Measurements from ENCODE around the gene ZMAT5. TPM values are rescaled to one million over a fixed set of nuclear protein-coding genes. Genes with fewer than 3 reads are reported as not detected.

The ZMAT5 gene
- total and polyA plus RNA-seq, 3 experiments from 2014 or later: 24.7 to 46.9 (median 25.2) TPM

- DNase-seq: no peak
- POLR2A ChIA-PET: no interaction called here
- H3K9me3 ChIP-seq (ENCODE audit: low read length): no peaks in the 10 kb centered on the region
- H3K36me3 ChIP-seq (ENCODE audit: insufficient read depth, low read length): no peaks in the 10 kb centered on the region
- Mint-ChIP-seq H3K36me3 (peaks cover 8 to 60% (median 17%) of the 10 kb centered on the region in 3 donors), H3K9me3 (no peaks in the 10 kb centered on the region), H3K27me3 (no peaks in the 10 kb centered on the region), H3K4me3 (no peak overlapping the region), H3K4me1 (peaks cover 0 to 2% (median 0%) of the 10 kb centered on the region in 3 donors), H3K27ac (peak overlapping the region in 1 of 8 donors; percentile 3)
- H3K4me1 ChIP-seq (ENCODE audit: insufficient read depth, low read length): peaks cover 12% of the 10 kb centered on the region
- no peak overlapping the region for H3K27ac ChIP-seq (ENCODE audit: low read depth, low read length)
- no peak overlapping the region for H3K4me3 ChIP-seq (ENCODE audit: low read length)
- no peaks in the 10 kb centered on the region for H3K27me3 ChIP-seq (ENCODE audit: insufficient read depth, low read length, poor library complexity, severe bottlenecking)
- CTCF ChIA-PET: no interaction called here
Measured at GRCh38 chr22:29695129-29695926, 71.5 kb downstream of the ZMAT5 start.

- peaks cover 0 to 5% (median 2%) of the 10 kb centered on the region in 3 donors for H3K4me1 Mint-ChIP-seq
- H3K27me3 Mint-ChIP-seq: no peaks in the 10 kb centered on the region
- Histone ChIP-seq H3K4me1 (ENCODE audit: insufficient read depth, low read length) (peaks cover 11% of the 10 kb centered on the region), H3K27ac (ENCODE audit: low read depth, low read length) (no peak overlapping the region), H3K4me3 (ENCODE audit: low read length) (no peak overlapping the region), H3K9me3 (ENCODE audit: low read length) (no peaks in the 10 kb centered on the region), H3K27me3 (ENCODE audit: insufficient read depth, low read length, poor library complexity, severe bottlenecking) (no peaks in the 10 kb centered on the region), H3K36me3 (ENCODE audit: insufficient read depth, low read length) (no peaks in the 10 kb centered on the region)
- ChIA-PET POLR2A (no interaction called here), CTCF (no interaction called here)
- no peaks in the 10 kb centered on the region for H3K9me3 Mint-ChIP-seq
- no peak overlapping the region for H3K4me3 Mint-ChIP-seq
- no peak overlapping the region for H3K27ac Mint-ChIP-seq
- no peak for DNase-seq
- H3K36me3 Mint-ChIP-seq: peaks cover 8 to 70% (median 20%) of the 10 kb centered on the region in 3 donors
Measured at GRCh38 chr22:29693671-29694070, 73.1 kb downstream of the ZMAT5 start.

- CTCF ChIA-PET: no interaction called here
- Histone ChIP-seq H3K4me3 (ENCODE audit: low read length) (no peak overlapping the region), H3K36me3 (ENCODE audit: insufficient read depth, low read length) (no peaks in the 10 kb centered on the region), H3K27ac (ENCODE audit: low read depth, low read length) (no peak overlapping the region), H3K4me1 (ENCODE audit: insufficient read depth, low read length) (peaks cover 11% of the 10 kb centered on the region), H3K27me3 (ENCODE audit: insufficient read depth, low read length, poor library complexity, severe bottlenecking) (no peaks in the 10 kb centered on the region), H3K9me3 (ENCODE audit: low read length) (no peaks in the 10 kb centered on the region)
- no peaks in the 10 kb centered on the region for H3K27me3 Mint-ChIP-seq
- peak overlapping the region in 1 of 8 donors; percentile 40 for H3K27ac Mint-ChIP-seq
- H3K36me3 Mint-ChIP-seq: peaks cover 8 to 72% (median 19%) of the 10 kb centered on the region in 3 donors
- no peaks in the 10 kb centered on the region for H3K9me3 Mint-ChIP-seq
- DNase-seq: no peak
- H3K4me1 Mint-ChIP-seq: peaks cover 0 to 5% (median 2%) of the 10 kb centered on the region in 3 donors
- POLR2A ChIA-PET: no interaction called here
- no peak overlapping the region for H3K4me3 Mint-ChIP-seq
Measured at GRCh38 chr22:29693161-29693560, 73.6 kb downstream of the ZMAT5 start.

GRCh38 chr22:29692327-29692640 is 74.5 kb downstream of the ZMAT5 start:
- no peaks in the 10 kb centered on the region for H3K9me3 ChIP-seq (ENCODE audit: low read length)
- no peaks in the 10 kb centered on the region for H3K36me3 ChIP-seq (ENCODE audit: insufficient read depth, low read length)
- no peaks in the 10 kb centered on the region for H3K9me3 Mint-ChIP-seq
- POLR2A ChIA-PET: no interaction called here
- no peak overlapping the region for H3K4me3 Mint-ChIP-seq
- H3K27me3 Mint-ChIP-seq: no peaks in the 10 kb centered on the region
- H3K27me3 ChIP-seq (ENCODE audit: insufficient read depth, low read length, poor library complexity, severe bottlenecking): no peaks in the 10 kb centered on the region
- peaks cover 8 to 74% (median 20%) of the 10 kb centered on the region in 3 donors for H3K36me3 Mint-ChIP-seq
- H3K27ac Mint-ChIP-seq: no peak overlapping the region
- DNase-seq: no peak
- no peak overlapping the region for H3K27ac ChIP-seq (ENCODE audit: low read depth, low read length)
- no peak overlapping the region for H3K4me3 ChIP-seq (ENCODE audit: low read length)
- CTCF ChIA-PET: no interaction called here
- H3K4me1 Mint-ChIP-seq: peaks cover 0 to 5% (median 2%) of the 10 kb centered on the region in 3 donors
- peaks cover 11% of the 10 kb centered on the region for H3K4me1 ChIP-seq (ENCODE audit: insufficient read depth, low read length)

- Histone ChIP-seq H3K4me1 (ENCODE audit: insufficient read depth, low read length) (peaks cover 11% of the 10 kb centered on the region), H3K4me3 (ENCODE audit: low read length) (no peak overlapping the region), H3K9me3 (ENCODE audit: low read length) (no peaks in the 10 kb centered on the region), H3K27me3 (ENCODE audit: insufficient read depth, low read length, poor library complexity, severe bottlenecking) (no peaks in the 10 kb centered on the region), H3K27ac (ENCODE audit: low read depth, low read length) (no peak overlapping the region), H3K36me3 (ENCODE audit: insufficient read depth, low read length) (no peaks in the 10 kb centered on the region)
- Mint-ChIP-seq H3K9me3 (no peaks in the 10 kb centered on the region), H3K36me3 (peaks cover 8 to 75% (median 21%) of the 10 kb centered on the region in 3 donors), H3K4me1 (peaks cover 0 to 5% (median 2%) of the 10 kb centered on the region in 3 donors), H3K27ac (no peak overlapping the region), H3K4me3 (no peak overlapping the region), H3K27me3 (no peaks in the 10 kb centered on the region)
- POLR2A ChIA-PET: no interaction called here
- CTCF ChIA-PET: no interaction called here
- peak in 1 of 5 donors; percentile 5 for DNase-seq
Measured at GRCh38 chr22:29691636-29692326, 75.0 kb downstream of the ZMAT5 start.

GRCh38 chr22:29690476-29690875 is 76.3 kb downstream of the ZMAT5 start:
- no peak for DNase-seq
- H3K27ac ChIP-seq (ENCODE audit: low read depth, low read length): no peak overlapping the region
- H3K4me3 ChIP-seq (ENCODE audit: low read length): no peak overlapping the region
- no peaks in the 10 kb centered on the region for H3K27me3 ChIP-seq (ENCODE audit: insufficient read depth, low read length, poor library complexity, severe bottlenecking)
- Mint-ChIP-seq H3K36me3 (peaks cover 8 to 74% (median 27%) of the 10 kb centered on the region in 3 donors), H3K4me1 (peaks cover 0 to 5% (median 2%) of the 10 kb centered on the region in 3 donors), H3K27ac (peak overlapping the region in 3 of 8 donors; percentile 54 to 87 (median 63)), H3K27me3 (no peaks in the 10 kb centered on the region), H3K4me3 (no peak overlapping the region), H3K9me3 (no peaks in the 10 kb centered on the region)
- no peaks in the 10 kb centered on the region for H3K36me3 ChIP-seq (ENCODE audit: insufficient read depth, low read length)
- POLR2A ChIA-PET: no interaction called here
- CTCF ChIA-PET: interaction anchor here (1.1 to 1.9 kb wide), 2 partner anchors 314 to 315 kb away, joined by 3 to 7 read pairs; no protein-coding TSS in a partner anchor
- H3K4me1 ChIP-seq (ENCODE audit: insufficient read depth, low read length): peaks cover 11% of the 10 kb centered on the region
- H3K9me3 ChIP-seq (ENCODE audit: low read length): no peaks in the 10 kb centered on the region

GRCh38 chr22:29689880-29690213 is 77.0 kb downstream of the ZMAT5 start:
- H3K27me3 ChIP-seq (ENCODE audit: insufficient read depth, low read length, poor library complexity, severe bottlenecking): no peaks in the 10 kb centered on the region

More at GRCh38 chr22:29689880-29690213, 77.0 kb downstream of the ZMAT5 start:
- no peak overlapping the region for H3K4me3 Mint-ChIP-seq
- CTCF ChIA-PET: interaction anchor here (1.1 to 1.9 kb wide), 2 partner anchors 314 to 316 kb away, joined by 3 to 7 read pairs; no protein-coding TSS in a partner anchor
- no peaks in the 10 kb centered on the region for H3K9me3 ChIP-seq (ENCODE audit: low read length)
- peak in 1 of 5 donors; percentile 26 for DNase-seq
- H3K4me3 ChIP-seq (ENCODE audit: low read length): no peak overlapping the region
- H3K27ac ChIP-seq (ENCODE audit: low read depth, low read length): no peak overlapping the region
- H3K4me1 ChIP-seq (ENCODE audit: insufficient read depth, low read length): peaks cover 11% of the 10 kb centered on the region
- H3K27ac Mint-ChIP-seq: peak overlapping the region in 2 of 8 donors; percentile 36 to 60
- peaks cover under 1% of the 10 kb centered on the region for H3K36me3 ChIP-seq (ENCODE audit: insufficient read depth, low read length)
- no peaks in the 10 kb centered on the region for H3K27me3 Mint-ChIP-seq
- POLR2A ChIA-PET: no interaction called here
- peaks cover 6 to 71% (median 26%) of the 10 kb centered on the region in 3 donors for H3K36me3 Mint-ChIP-seq
- H3K4me1 Mint-ChIP-seq: peaks cover 0 to 5% (median 2%) of the 10 kb centered on the region in 3 donors
- H3K9me3 Mint-ChIP-seq: no peaks in the 10 kb centered on the region
